Stomach (tissue), 4 donors: ENCODE results near the gene CEP112.

Experiments used
- EP300 ChIP-seq: sonication (generic); formaldehyde crosslinking; IDR thresholded peaks from one replicate; pipeline ENCODE4 v1.6.1; 2017; ENCODE audit warnings: antibody characterized with exemption
- POLR2A ChIP-seq, 4 donors: fragments of 450-650 bp; IDR thresholded peaks; one replicate each; pipeline ENCODE4 v1.6.1; 2016; ENCODE audit warnings: antibody characterized with exemption in 4 of 4, control low read depth in 2 of 4, mild to moderate bottlenecking in 1 of 4, moderate library complexity in 1 of 4
- POLR2AphosphoS5 ChIP-seq, 3 donors: sonication (generic); formaldehyde crosslinking; IDR thresholded peaks; one replicate each; pipeline ENCODE4 v1.6.1; 2016; ENCODE audit warnings: antibody characterized with exemption in 3 of 3
- TF ChIP-seq, protein P1 (sequence below), 7 experiments: fragments of 450-650 bp in 4 of 7; fragments of 200-600 bp in 3 of 7; sonication (generic) in 3 of 7; IDR thresholded peaks; one replicate each; pipeline ENCODE4 v1.5.1; 2016 to 2019; ENCODE audit warnings: antibody characterized with exemption in 7 of 7, control low read depth in 2 of 7, mild to moderate bottlenecking in 1 of 7

DNA sequence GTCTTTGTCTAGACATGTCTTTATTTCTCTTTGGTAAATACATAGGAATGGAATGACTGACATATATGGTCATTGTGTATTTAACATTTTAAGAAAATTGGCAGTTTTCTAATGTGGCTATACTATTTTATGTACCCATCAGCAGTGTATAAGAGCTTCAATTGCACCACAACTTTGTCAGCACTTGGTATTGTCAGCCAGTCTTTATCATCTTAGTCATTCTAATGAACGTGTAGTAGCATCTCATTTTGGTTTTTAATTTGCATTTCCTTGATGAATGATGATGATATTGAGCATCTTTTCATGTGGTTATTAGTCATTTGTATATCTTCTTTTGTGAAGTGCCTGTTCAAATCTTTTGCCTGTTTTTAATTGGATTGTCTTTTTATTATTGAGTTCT, 239.3 kb downstream of the CEP112 start:
- TF ChIP-seq POLR2AphosphoS5 (IDR thresholded peaks at IDR 0.05), result no peak
- TF ChIP-seq, protein P1, sequence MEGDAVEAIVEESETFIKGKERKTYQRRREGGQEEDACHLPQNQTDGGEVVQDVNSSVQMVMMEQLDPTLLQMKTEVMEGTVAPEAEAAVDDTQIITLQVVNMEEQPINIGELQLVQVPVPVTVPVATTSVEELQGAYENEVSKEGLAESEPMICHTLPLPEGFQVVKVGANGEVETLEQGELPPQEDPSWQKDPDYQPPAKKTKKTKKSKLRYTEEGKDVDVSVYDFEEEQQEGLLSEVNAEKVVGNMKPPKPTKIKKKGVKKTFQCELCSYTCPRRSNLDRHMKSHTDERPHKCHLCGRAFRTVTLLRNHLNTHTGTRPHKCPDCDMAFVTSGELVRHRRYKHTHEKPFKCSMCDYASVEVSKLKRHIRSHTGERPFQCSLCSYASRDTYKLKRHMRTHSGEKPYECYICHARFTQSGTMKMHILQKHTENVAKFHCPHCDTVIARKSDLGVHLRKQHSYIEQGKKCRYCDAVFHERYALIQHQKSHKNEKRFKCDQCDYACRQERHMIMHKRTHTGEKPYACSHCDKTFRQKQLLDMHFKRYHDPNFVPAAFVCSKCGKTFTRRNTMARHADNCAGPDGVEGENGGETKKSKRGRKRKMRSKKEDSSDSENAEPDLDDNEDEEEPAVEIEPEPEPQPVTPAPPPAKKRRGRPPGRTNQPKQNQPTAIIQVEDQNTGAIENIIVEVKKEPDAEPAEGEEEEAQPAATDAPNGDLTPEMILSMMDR (IDR thresholded peaks at IDR 0.05), result no peak
- no peak for TF ChIP-seq POLR2A (IDR thresholded peaks at IDR 0.05)
- TF ChIP-seq EP300, result no peak
